GM12878 (cell line): Measurements from ENCODE around the gene HOOK1. TPM values are rescaled to one million over a fixed set of nuclear protein-coding genes. Genes with fewer than 3 reads are reported as not detected.

Experiments used
- ATAC-seq: fragments of 200-7000 bp; cut with Tn5 transposase; 3 replicates; pipeline ENCODE4 v1.9.1; 2020; ENCODE audit warnings: mild to moderate bottlenecking, moderate library complexity
- BruUV-seq: library from RNA; stranded (reverse); fragments of 400-500 nt; replicated peaks from 2 replicates; lab custom pipeline; 2021; lab: Mats Ljungman, UMichigan
- CTCF ChIA-PET: fragments of 300-600 bp; sonication (Branson Sonifier 250); formaldehyde crosslinking; extraction: SDS; loops from one replicate; lab custom pipeline; 2021; ENCODE audit warnings: inconsistent platforms; lab: Yijun Ruan, JAX
- POLR2A ChIA-PET: fragments of 350-600 bp; formaldehyde crosslinking; extraction: SDS; loops from one replicate; lab custom pipeline; 2021; ENCODE audit warnings: inconsistent platforms; lab: Charles Lee
- RAD21 ChIA-PET: fragments of 300-600 bp; sonication (Branson Sonifier 250); formaldehyde crosslinking; loops from one replicate; lab custom pipeline; 2023; ENCODE audit warnings: antibody characterized with exemption; ENCODE audit not compliant: unreplicated experiment; lab: Charles Lee
- SMC1A ChIA-PET: fragments of 300-600 bp; sonication (Branson Sonifier 250); formaldehyde crosslinking; loops from one replicate; lab custom pipeline; 2023; ENCODE audit not compliant: unreplicated experiment, uncharacterized antibody; lab: Charles Lee
- DNase-seq: peaks from one replicate; pipeline ENCODE4 v3.0.0-alpha.2; 2011; ENCODE audit warnings: low read depth, low spot score
- FAIRE-seq: peaks from 3 replicates; lab custom pipeline; 2011; peaks lifted over from hg19 to GRCh38; lab: Jason Lieb, UNC
- H2AFZ ChIP-seq: 2 replicates; pipeline ENCODE4 v1.6.0; 2011; ENCODE audit warnings: low read depth, low read length, control low read depth; ENCODE audit not compliant: control insufficient read depth
- H3K27ac ChIP-seq: 2 replicates; pipeline ENCODE4 v1.5.1; 2011; ENCODE audit warnings: control low read depth; ENCODE audit not compliant: control insufficient read depth, insufficient read depth
- H3K27me3 ChIP-seq, 2 experiments: replicated peaks in 1 of 2; 2 replicates each; pipeline versions ENCODE4 v1.6.0 to v1.6.1; 2011; ENCODE audit warnings: low read length in 1 of 2; ENCODE audit not compliant: control insufficient read depth in 2 of 2, insufficient read depth in 2 of 2
- H3K36me3 ChIP-seq, 2 experiments: 2 replicates each; pipeline ENCODE4 v1.5.1; 2011; ENCODE audit warnings: low read length in 1 of 2; ENCODE audit not compliant: control insufficient read depth in 2 of 2, insufficient read depth in 2 of 2
- H3K4me1 ChIP-seq: 2 replicates; pipeline ENCODE4 v1.6.1; 2011; ENCODE audit warnings: mild to moderate bottlenecking, low read length, moderate library complexity, mixed read lengths; ENCODE audit not compliant: control insufficient read depth, insufficient read depth
- H3K4me2 ChIP-seq: 2 replicates; pipeline ENCODE4 v1.6.0; 2011; ENCODE audit warnings: control low read depth; ENCODE audit not compliant: control insufficient read depth, insufficient read depth
- H3K4me3 ChIP-seq: fragments of 200-600 bp; sonication (generic); 2 replicates; pipeline ENCODE4 v1.5.1; 2016
- H3K79me2 ChIP-seq: 2 replicates; pipeline ENCODE4 v1.6.0; 2011; ENCODE audit warnings: low read length; ENCODE audit not compliant: control insufficient read depth, insufficient read depth
- H3K9ac ChIP-seq: 2 replicates; pipeline ENCODE4 v1.8.0; 2011; ENCODE audit warnings: low read length, control low read depth, mixed read lengths; ENCODE audit not compliant: control insufficient read depth, insufficient read depth
- H3K9me3 ChIP-seq: replicated peaks from 3 replicates; pipeline ENCODE4 v1.5.1; 2011; ENCODE audit warnings: mild to moderate bottlenecking, low read length; ENCODE audit not compliant: control insufficient read depth, insufficient read depth
- H4K20me1 ChIP-seq: 2 replicates; pipeline ENCODE4 v1.6.0; 2011; ENCODE audit not compliant: control insufficient read depth, insufficient read depth
- ATF3 ChIP-seq: IDR thresholded peaks from 2 replicates; pipeline ENCODE4 v1.6.1; 2011; ENCODE audit warnings: low read depth, mild to moderate bottlenecking, low read length, moderate library complexity, borderline replicate concordance; ENCODE audit errors: extremely low read depth
- ATF7 ChIP-seq: fragments of 450-650 bp; IDR thresholded peaks from 2 replicates; pipeline ENCODE4 v1.6.1; 2016; ENCODE audit warnings: low read depth, mild to moderate bottlenecking
- FOXM1 ChIP-seq: IDR thresholded peaks from 2 replicates; pipeline ENCODE4 v1.6.1; 2012; ENCODE audit warnings: low read depth, mild to moderate bottlenecking, inconsistent platforms, low read length, moderate library complexity
- HCFC1 ChIP-seq: fragments of 150-350 bp; IDR thresholded peaks from 2 replicates; pipeline ENCODE4 v1.6.1; 2014; ENCODE audit warnings: low read length
- NFYA ChIP-seq: IDR thresholded peaks from 2 replicates; pipeline ENCODE4 v1.6.1; 2011; ENCODE audit warnings: low read depth, mild to moderate bottlenecking, low read length, improper control_type of control experiment, borderline replicate concordance
- NR2C2 ChIP-seq: IDR thresholded peaks from 2 replicates; pipeline ENCODE4 v1.6.1; 2011; ENCODE audit warnings: borderline replicate concordance, low read depth; ENCODE audit not compliant: control insufficient read depth, insufficient read length
- NRF1 ChIP-seq: conservative IDR thresholded peaks from 2 replicates; pipeline ENCODE4 v1.6.1; 2011; ENCODE audit warnings: mild to moderate bottlenecking, low read depth, low read length, improper control_type of control experiment
- POU2F2 ChIP-seq: IDR thresholded peaks from 3 replicates; pipeline ENCODE4 v1.6.1; 2011; ENCODE audit warnings: low read depth, mild to moderate bottlenecking, low read length, borderline replicate concordance
- PRDM15 ChIP-seq: fragments of 450-650 bp; formaldehyde crosslinking; IDR thresholded peaks from 2 replicates; pipeline ENCODE4 v1.4.0; 2020; ENCODE audit warnings: mild to moderate bottlenecking, moderate library complexity
- SMAD1 ChIP-seq: fragments of 450-650 bp; IDR thresholded peaks from 2 replicates; pipeline ENCODE4 v1.6.1; 2018; ENCODE audit warnings: mild to moderate bottlenecking, low read depth; ENCODE audit not compliant: partially characterized antibody
- WRNIP1 ChIP-seq: IDR thresholded peaks from 2 replicates; pipeline ENCODE4 v1.6.1; 2011; ENCODE audit warnings: low read depth, low read length, improper control_type of control experiment, borderline replicate concordance
- ZNF217 ChIP-seq: fragments of 450-650 bp; IDR thresholded peaks from 2 replicates; pipeline ENCODE4 v1.6.1; 2017; ENCODE audit warnings: antibody characterized with exemption, mild to moderate bottlenecking
- in situ Hi-C: fragments of 300-500 bp; cut with MboI; formaldehyde crosslinking; loops from 9 replicates; pipeline ENCODE4 v1.14.3; 2018; ENCODE audit warnings: mixed read lengths
- intact Hi-C: fragments of 100-400 bp; cut with micrococcal nuclease; formaldehyde crosslinking; loops from one replicate; pipeline ENCODE4 v1.14.2; 2022; ENCODE audit not compliant: unreplicated experiment
- polyA plus RNA-seq, 11 experiments: library from polyadenylated mRNA; depleted of rRNA in 4 of 11; unstranded in 6 of 11; stranded (reverse) in 5 of 11; fragments of >200 nt; fragmentation: Nextera tagmentation in 4 of 11; fragmentation: Illumina TruSeq in 1 of 11; extraction: Ambion mirVana in 4 of 11; extraction: Trizol in 1 of 11; gene quantifications; 1 replicate in 1 of 11; 2 replicates in 10 of 11; pipeline versions ENCODE4 v1.2.1 to v1.2.3, GENCODE V29; 2011 to 2016; ENCODE audit warnings: inconsistent platforms in 2 of 11, missing spikeins in 2 of 11, low read depth in 1 of 11
- total RNA-seq, 4 experiments: library from RNA; depleted of rRNA in 3 of 4; stranded (reverse); fragments of >200 nt in 3 of 4; fragmentation: Illumina TruSeq in 1 of 4; extraction: Trizol in 1 of 4; gene quantifications; 2 replicates each; pipeline versions ENCODE4 v1.2.1 to v1.2.3, GENCODE V29; 2013 to 2021
- TF ChIP-seq, protein P1 (sequence below): fragments of 450-650 bp; IDR thresholded peaks from 2 replicates; pipeline ENCODE4 v1.6.1; 2017; ENCODE audit warnings: mild to moderate bottlenecking, low read depth, inconsistent platforms; ENCODE audit not compliant: poor library complexity, severe bottlenecking

Gene HOOK1
- total and polyA plus RNA-seq, 10 of the 15 experiments (the other 5 are each of a cell fraction or from before 2014, with no cell fraction given), result 1.4 to 15.4 (median 3.7) TPM

- no TSS peak for BruUV-seq
- H3K9ac ChIP-seq, result no peak overlapping the region
- H3K27ac ChIP-seq, result no peak overlapping the region
- intact Hi-C loops, result no loop called here
- ChIA-PET RAD21 (no interaction called here), POLR2A (no interaction called here), SMC1A (interaction anchor here (0.6 to 1.4 kb wide), 3 partner anchors 9 to 1115 kb away, joined by 3 to 5 read pairs (median 3); partner anchors contain the start of gene HOOK1)
- no peaks in the 10 kb centered on the region; a peak in 1 of 4 replicates for H3K27me3 ChIP-seq
- H3K79me2 ChIP-seq, result no peaks in the 10 kb centered on the region
- DNase-seq (no peak), FAIRE-seq (no peak)
- no peak overlapping the region for H3K4me3 ChIP-seq
- no peaks in the 10 kb centered on the region for H3K36me3 ChIP-seq
- H4K20me1 ChIP-seq, result no peaks in the 10 kb centered on the region
- in situ Hi-C loops, result no loop called here
- H3K4me1 ChIP-seq, result no peaks in the 10 kb centered on the region
- no peak for TF ChIP-seq ATF3
- no peak for TF ChIP-seq NFYA
- no peak for TF ChIP-seq FOXM1
- no peak for TF ChIP-seq ATF7
- no peak for TF ChIP-seq HCFC1
- TF ChIP-seq NR2C2, result no peak
- TF ChIP-seq PRDM15 (CRISPR knock-in tag), result no peak
- TF ChIP-seq, protein P1, sequence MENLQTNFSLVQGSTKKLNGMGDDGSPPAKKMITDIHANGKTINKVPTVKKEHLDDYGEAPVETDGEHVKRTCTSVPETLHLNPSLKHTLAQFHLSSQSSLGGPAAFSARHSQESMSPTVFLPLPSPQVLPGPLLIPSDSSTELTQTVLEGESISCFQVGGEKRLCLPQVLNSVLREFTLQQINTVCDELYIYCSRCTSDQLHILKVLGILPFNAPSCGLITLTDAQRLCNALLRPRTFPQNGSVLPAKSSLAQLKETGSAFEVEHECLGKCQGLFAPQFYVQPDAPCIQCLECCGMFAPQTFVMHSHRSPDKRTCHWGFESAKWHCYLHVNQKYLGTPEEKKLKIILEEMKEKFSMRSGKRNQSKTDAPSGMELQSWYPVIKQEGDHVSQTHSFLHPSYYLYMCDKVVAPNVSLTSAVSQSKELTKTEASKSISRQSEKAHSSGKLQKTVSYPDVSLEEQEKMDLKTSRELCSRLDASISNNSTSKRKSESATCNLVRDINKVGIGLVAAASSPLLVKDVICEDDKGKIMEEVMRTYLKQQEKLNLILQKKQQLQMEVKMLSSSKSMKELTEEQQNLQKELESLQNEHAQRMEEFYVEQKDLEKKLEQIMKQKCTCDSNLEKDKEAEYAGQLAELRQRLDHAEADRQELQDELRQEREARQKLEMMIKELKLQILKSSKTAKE, result no peak
- TF ChIP-seq NRF1, result no peak
- TF ChIP-seq POU2F2, result no peak
- no peak for TF ChIP-seq WRNIP1
- no peak for TF ChIP-seq SMAD1
- no peak for TF ChIP-seq ZNF217
- TF ChIP-seq, all 136 proteins: peak for 0
- no peaks in the 10 kb centered on the region for H3K9me3 ChIP-seq
- no peak for ATAC-seq
- no peak overlapping the region for H2AFZ ChIP-seq
- CTCF ChIA-PET, result interaction anchor here (0.7 to 1.1 kb wide), 2 partner anchors 142 to 623 kb away, joined by 3 to 5 read pairs; no protein-coding TSS in a partner anchor
- H3K4me2 ChIP-seq, result no peak overlapping the region
Observed at GRCh38 chr1:59805554-59805953, 9.2 kb upstream of the HOOK1 start.
